Neural cell (in vitro differentiated cells): ENCODE data around the gene TMEM200B. TPM values are rescaled to one million over a fixed set of nuclear protein-coding genes. Genes with fewer than 3 reads are reported as not detected.

Source experiments
- H2AFZ ChIP-seq: fragments of 200-600, 300-800 bp; sonication (generic), shearing (Covaris generic); 2 replicates; pipeline ENCODE4 v1.6.0; 2014; ENCODE audit warnings: low read depth, mild to moderate bottlenecking, antibody characterized with exemption, low read length, moderate library complexity
- H3F3A ChIP-seq: fragments of 200-600 bp; shearing (Covaris generic); 2 replicates; pipeline ENCODE4 v1.6.1; 2016; ENCODE audit warnings: mild to moderate bottlenecking, moderate library complexity, mixed read lengths, antibody characterized with exemption, low read length; ENCODE audit not compliant: insufficient read depth, poor library complexity, severe bottlenecking
- H3K27ac ChIP-seq: fragments of 200-600, 300-800 bp; sonication (generic), shearing (Covaris generic); 2 replicates; pipeline ENCODE4 v1.5.1; 2014; ENCODE audit warnings: mild to moderate bottlenecking, low read length, moderate library complexity
- H3K27me3 ChIP-seq: fragments of 300-800, 200-600 bp; sonication (generic), shearing (Covaris generic); 2 replicates; pipeline ENCODE4 v1.6.0; 2014; ENCODE audit warnings: mild to moderate bottlenecking, low read depth, low read length, moderate library complexity; ENCODE audit not compliant: insufficient read depth
- H3K36me3 ChIP-seq: fragments of 300-800, 200-600 bp; sonication (generic), shearing (Covaris generic); 2 replicates; pipeline ENCODE4 v1.5.1; 2014; ENCODE audit warnings: mild to moderate bottlenecking, antibody characterized with exemption, low read length, moderate library complexity; ENCODE audit not compliant: insufficient read depth
- H3K4me2 ChIP-seq: fragments of 300-800, 200-600 bp; sonication (generic), shearing (Covaris generic); 2 replicates; pipeline ENCODE4 v1.6.0; 2014; ENCODE audit warnings: mild to moderate bottlenecking, low read length
- H3K4me3 ChIP-seq: fragments of 300-800, 200-600 bp; sonication (generic), shearing (Covaris generic); 2 replicates; pipeline ENCODE4 v1.5.1; 2014; ENCODE audit warnings: mild to moderate bottlenecking, low read length, moderate library complexity
- H3K79me2 ChIP-seq: fragments of 200-600 bp; shearing (Covaris generic); replicated peaks from 2 replicates; pipeline ENCODE4 v1.6.0; 2014; ENCODE audit warnings: mild to moderate bottlenecking, low read length, moderate library complexity; ENCODE audit not compliant: insufficient read depth
- H3K9ac ChIP-seq: fragments of 300-800, 200-600 bp; sonication (generic), shearing (Covaris generic); 2 replicates; pipeline ENCODE4 v1.6.1; 2016; ENCODE audit warnings: mild to moderate bottlenecking, low read length, mixed read lengths
- H3K9me2 ChIP-seq: fragments of 200-600 bp; shearing (Covaris generic); 2 replicates; pipeline ENCODE4 v1.6.1; 2016; ENCODE audit warnings: mild to moderate bottlenecking, low read length, mixed read lengths; ENCODE audit not compliant: insufficient read depth
- H3K9me3 ChIP-seq: fragments of 200-600, 300-800 bp; sonication (generic), shearing (Covaris generic); 2 replicates; pipeline ENCODE4 v1.6.1; 2016; ENCODE audit warnings: mild to moderate bottlenecking, mixed run types, low read length, moderate library complexity, mixed read lengths
- H4K20me1 ChIP-seq: fragments of 200-600 bp; shearing (Covaris generic); 2 replicates; pipeline ENCODE4 v1.6.1; 2016; ENCODE audit warnings: mild to moderate bottlenecking, mixed run types; ENCODE audit not compliant: insufficient read depth
- EP300 ChIP-seq: fragments of 450-650 bp; conservative IDR thresholded peaks from 2 replicates; pipeline ENCODE4 v1.6.1; 2014; ENCODE audit warnings: antibody characterized with exemption, mild to moderate bottlenecking, moderate library complexity; ENCODE audit not compliant: poor library complexity, severe bottlenecking
- EZH2 ChIP-seq: fragments of 200-600, 300-800 bp; shearing (Covaris generic), sonication (generic); IDR thresholded peaks from 2 replicates; pipeline ENCODE4 v1.6.1; 2014; ENCODE audit warnings: antibody characterized with exemption, low read length, borderline replicate concordance, mild to moderate bottlenecking; ENCODE audit not compliant: insufficient read depth, poor library complexity, severe bottlenecking
- MXI1 ChIP-seq: fragments of 450-650 bp; conservative IDR thresholded peaks from 2 replicates; pipeline ENCODE4 v1.6.1; 2014; ENCODE audit warnings: antibody characterized with exemption, mild to moderate bottlenecking; ENCODE audit not compliant: poor library complexity, severe bottlenecking
- POLR2AphosphoS5 ChIP-seq: IDR thresholded peaks from 2 replicates; pipeline ENCODE4 v1.6.1; 2012
- RAD21 ChIP-seq: fragments of 450-650 bp; conservative IDR thresholded peaks from 2 replicates; pipeline ENCODE4 v1.6.1; 2014; ENCODE audit warnings: antibody characterized with exemption, mild to moderate bottlenecking, moderate library complexity
- SMC3 ChIP-seq: fragments of 450-650 bp; conservative IDR thresholded peaks from 2 replicates; pipeline ENCODE4 v1.6.1; 2014; ENCODE audit warnings: antibody characterized with exemption, mild to moderate bottlenecking, moderate library complexity; ENCODE audit not compliant: poor library complexity
- TAF1 ChIP-seq: IDR thresholded peaks from 2 replicates; pipeline ENCODE4 v1.6.1; 2012; ENCODE audit warnings: low read depth
- polyA plus RNA-seq: library from polyadenylated mRNA; depleted of rRNA; stranded (reverse); fragments of >200 nt; gene quantifications from 2 replicates; pipeline ENCODE4 v1.2.3, GENCODE V29; 2014
- TF ChIP-seq, protein P1 (sequence below): IDR thresholded peaks from 2 replicates; pipeline ENCODE4 v1.6.1; 2012; ENCODE audit warnings: borderline replicate concordance
- TF ChIP-seq, protein P2 (sequence below): fragments of 450-650 bp; IDR thresholded peaks from 2 replicates; pipeline ENCODE4 v1.5.1; 2014; ENCODE audit warnings: antibody characterized with exemption, mild to moderate bottlenecking, moderate library complexity; ENCODE audit not compliant: poor library complexity, severe bottlenecking

Gene TMEM200B
- polyA plus RNA-seq, 1 donor from 2014 or later = 0.11 TPM

DNA sequence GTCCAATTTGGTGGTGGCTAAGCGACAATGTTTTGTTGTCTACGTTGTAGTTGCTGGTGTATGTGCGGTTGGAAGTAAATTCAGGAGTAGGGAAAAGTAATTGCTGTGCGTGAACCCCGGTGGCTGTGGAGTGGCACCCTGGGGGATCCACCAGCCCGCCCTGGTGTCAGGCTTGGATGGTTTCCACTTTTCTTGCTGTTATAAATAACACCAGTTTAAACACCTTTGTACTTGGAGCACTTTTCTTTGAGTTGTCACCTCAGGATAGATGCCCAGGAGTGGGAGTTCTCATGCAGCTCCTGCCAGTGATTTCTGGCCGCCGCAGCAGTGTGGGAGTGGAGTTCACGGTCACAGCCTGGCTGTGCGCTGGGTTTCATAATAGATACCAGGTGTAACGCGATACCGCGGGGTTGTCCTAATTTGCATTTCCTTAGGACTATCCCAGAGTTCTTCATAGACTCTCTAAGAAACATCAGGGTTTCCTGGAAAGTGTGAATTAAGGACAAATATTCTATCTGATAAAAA, 12.8 kb upstream of the TMEM200B start:
- Histone ChIP-seq H2AFZ (no peak overlapping the region), H3K4me2 (no peak overlapping the region), H4K20me1 (no peaks in the 10 kb centered on the region), H3K9me2 (no peaks in the 10 kb centered on the region), H3K27me3 (no peaks in the 10 kb centered on the region), H3K9me3 (no peaks in the 10 kb centered on the region), H3K79me2 (no peaks in the 10 kb centered on the region), H3F3A (no peaks in the 10 kb centered on the region), H3K9ac (no peak overlapping the region), H3K4me3 (no peak overlapping the region), H3K27ac (no peak overlapping the region), H3K36me3 (no peaks in the 10 kb centered on the region)
- TF ChIP-seq, protein P1, sequence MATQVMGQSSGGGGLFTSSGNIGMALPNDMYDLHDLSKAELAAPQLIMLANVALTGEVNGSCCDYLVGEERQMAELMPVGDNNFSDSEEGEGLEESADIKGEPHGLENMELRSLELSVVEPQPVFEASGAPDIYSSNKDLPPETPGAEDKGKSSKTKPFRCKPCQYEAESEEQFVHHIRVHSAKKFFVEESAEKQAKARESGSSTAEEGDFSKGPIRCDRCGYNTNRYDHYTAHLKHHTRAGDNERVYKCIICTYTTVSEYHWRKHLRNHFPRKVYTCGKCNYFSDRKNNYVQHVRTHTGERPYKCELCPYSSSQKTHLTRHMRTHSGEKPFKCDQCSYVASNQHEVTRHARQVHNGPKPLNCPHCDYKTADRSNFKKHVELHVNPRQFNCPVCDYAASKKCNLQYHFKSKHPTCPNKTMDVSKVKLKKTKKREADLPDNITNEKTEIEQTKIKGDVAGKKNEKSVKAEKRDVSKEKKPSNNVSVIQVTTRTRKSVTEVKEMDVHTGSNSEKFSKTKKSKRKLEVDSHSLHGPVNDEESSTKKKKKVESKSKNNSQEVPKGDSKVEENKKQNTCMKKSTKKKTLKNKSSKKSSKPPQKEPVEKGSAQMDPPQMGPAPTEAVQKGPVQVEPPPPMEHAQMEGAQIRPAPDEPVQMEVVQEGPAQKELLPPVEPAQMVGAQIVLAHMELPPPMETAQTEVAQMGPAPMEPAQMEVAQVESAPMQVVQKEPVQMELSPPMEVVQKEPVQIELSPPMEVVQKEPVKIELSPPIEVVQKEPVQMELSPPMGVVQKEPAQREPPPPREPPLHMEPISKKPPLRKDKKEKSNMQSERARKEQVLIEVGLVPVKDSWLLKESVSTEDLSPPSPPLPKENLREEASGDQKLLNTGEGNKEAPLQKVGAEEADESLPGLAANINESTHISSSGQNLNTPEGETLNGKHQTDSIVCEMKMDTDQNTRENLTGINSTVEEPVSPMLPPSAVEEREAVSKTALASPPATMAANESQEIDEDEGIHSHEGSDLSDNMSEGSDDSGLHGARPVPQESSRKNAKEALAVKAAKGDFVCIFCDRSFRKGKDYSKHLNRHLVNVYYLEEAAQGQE = no peak
- TF ChIP-seq EP300 (no peak), EZH2 (no peak), MXI1 (no peak), POLR2AphosphoS5 (no peak), RAD21 (no peak), TAF1 (no peak), SMC3 (no peak)
- TF ChIP-seq, protein P2, sequence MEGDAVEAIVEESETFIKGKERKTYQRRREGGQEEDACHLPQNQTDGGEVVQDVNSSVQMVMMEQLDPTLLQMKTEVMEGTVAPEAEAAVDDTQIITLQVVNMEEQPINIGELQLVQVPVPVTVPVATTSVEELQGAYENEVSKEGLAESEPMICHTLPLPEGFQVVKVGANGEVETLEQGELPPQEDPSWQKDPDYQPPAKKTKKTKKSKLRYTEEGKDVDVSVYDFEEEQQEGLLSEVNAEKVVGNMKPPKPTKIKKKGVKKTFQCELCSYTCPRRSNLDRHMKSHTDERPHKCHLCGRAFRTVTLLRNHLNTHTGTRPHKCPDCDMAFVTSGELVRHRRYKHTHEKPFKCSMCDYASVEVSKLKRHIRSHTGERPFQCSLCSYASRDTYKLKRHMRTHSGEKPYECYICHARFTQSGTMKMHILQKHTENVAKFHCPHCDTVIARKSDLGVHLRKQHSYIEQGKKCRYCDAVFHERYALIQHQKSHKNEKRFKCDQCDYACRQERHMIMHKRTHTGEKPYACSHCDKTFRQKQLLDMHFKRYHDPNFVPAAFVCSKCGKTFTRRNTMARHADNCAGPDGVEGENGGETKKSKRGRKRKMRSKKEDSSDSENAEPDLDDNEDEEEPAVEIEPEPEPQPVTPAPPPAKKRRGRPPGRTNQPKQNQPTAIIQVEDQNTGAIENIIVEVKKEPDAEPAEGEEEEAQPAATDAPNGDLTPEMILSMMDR = no peak

DNA sequence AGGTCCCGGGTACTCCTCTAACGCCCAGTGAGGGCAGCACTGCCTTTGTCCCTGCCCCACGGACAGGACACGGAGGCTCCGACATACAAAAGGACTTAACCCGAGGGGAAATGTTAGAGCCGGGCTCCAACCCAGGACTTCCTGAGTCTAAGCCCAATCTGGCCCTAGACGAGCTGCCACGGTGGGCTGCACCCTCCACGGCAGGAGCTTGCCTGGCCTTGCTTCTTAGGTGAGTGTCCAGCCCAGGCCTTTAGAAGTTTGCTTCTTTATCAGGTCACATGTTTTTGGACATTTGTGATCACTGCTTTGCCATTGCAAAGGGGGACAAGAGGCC, 11.0 kb upstream of the TMEM200B start:
- Histone ChIP-seq H4K20me1 (no peaks in the 10 kb centered on the region), H3K9ac (no peak overlapping the region), H3K9me3 (no peaks in the 10 kb centered on the region), H2AFZ (no peak overlapping the region), H3K27me3 (no peaks in the 10 kb centered on the region), H3K4me2 (no peak overlapping the region), H3F3A (no peaks in the 10 kb centered on the region), H3K4me3 (no peak overlapping the region), H3K9me2 (no peaks in the 10 kb centered on the region), H3K79me2 (no peaks in the 10 kb centered on the region), H3K27ac (no peak overlapping the region), H3K36me3 (no peaks in the 10 kb centered on the region)
- TF ChIP-seq POLR2AphosphoS5 (no peak), TAF1 (no peak), MXI1 (no peak), RAD21 (no peak), EP300 (no peak), SMC3 (no peak), EZH2 (no peak)
- TF ChIP-seq, protein P1 = no peak
- TF ChIP-seq, protein P2 = no peak
